K562 (cell line): ENCODE results near the gene GCGR. TPM values are rescaled to one million over a fixed set of nuclear protein-coding genes. Genes with fewer than 3 reads are reported as not detected.
A peak's percentile ranks its signal among the peaks of the same experiment; 100 is the strongest.

Source experiments
- ARID1B ChIP-seq: fragments of 450-650 bp; IDR thresholded peaks from 2 replicates; pipeline ENCODE4 v1.6.1; 2016; ENCODE audit warnings: antibody characterized with exemption, mild to moderate bottlenecking, inconsistent platforms
- CBX8 ChIP-seq: fragments of 200-600 bp; sonication (generic); IDR thresholded peaks from 2 replicates; pipeline ENCODE4 v1.6.1; 2012; ENCODE audit warnings: borderline replicate concordance, mixed run types, low read depth, mild to moderate bottlenecking, moderate library complexity, mixed read lengths, low read length, control low read depth, inconsistent platforms; ENCODE audit not compliant: poor library complexity, severe bottlenecking; ENCODE audit errors: extremely low read depth
- DNMT1 ChIP-seq: fragments of 450-650 bp; IDR thresholded peaks from 2 replicates; pipeline ENCODE4 v1.6.1; 2016; ENCODE audit warnings: antibody characterized with exemption, mild to moderate bottlenecking
- FOXP1 ChIP-seq: sonication (generic); formaldehyde crosslinking; IDR thresholded peaks from 2 replicates; pipeline ENCODE4 v1.8.0; 2022; ENCODE audit warnings: mild to moderate bottlenecking, missing genetic modification reagents
- HMGN3 ChIP-seq: IDR thresholded peaks from 2 replicates; pipeline ENCODE4 v1.6.1; 2011; ENCODE audit warnings: borderline replicate concordance, low read depth, mild to moderate bottlenecking, mixed read lengths, low read length; ENCODE audit not compliant: insufficient read length; ENCODE audit errors: extremely low read depth
- MYNN ChIP-seq, 2 experiments: sonication (generic); formaldehyde crosslinking in 1 of 2; IDR thresholded peaks; 2 replicates each; pipeline versions ENCODE4 v1.5.0 to v1.6.1; 2016 to 2020; ENCODE audit warnings: antibody characterized with exemption in 1 of 2, missing genetic modification reagents in 1 of 2
- NFE2 ChIP-seq: IDR thresholded peaks from 2 replicates; pipeline ENCODE4 v1.6.1; 2014; ENCODE audit warnings: antibody characterized with exemption, low read depth
- SRSF1 ChIP-seq: fragments of 200-400 bp; formaldehyde crosslinking; IDR thresholded peaks from 2 replicates; pipeline ENCODE4 v1.6.1; 2017; ENCODE audit warnings: mild to moderate bottlenecking, low read depth, low read length, moderate library complexity
- TAF7 ChIP-seq: fragments of 450-650 bp; IDR thresholded peaks from 2 replicates; pipeline ENCODE4 v1.6.1; 2016; ENCODE audit warnings: missing genetic modification characterization, missing compliant biosample characterization
- ZNF316 ChIP-seq: fragments of 450-650 bp; IDR thresholded peaks from 2 replicates; pipeline ENCODE4 v1.6.1; 2016
- polyA plus RNA-seq, 8 experiments: library from polyadenylated mRNA; depleted of rRNA in 4 of 8; stranded (reverse) in 5 of 8; unstranded in 3 of 8; fragments of >200 nt; fragmentation: Nextera tagmentation in 2 of 8; fragmentation: Illumina TruSeq in 1 of 8; extraction: Ambion mirVana in 2 of 8; extraction: Trizol in 1 of 8; gene quantifications; 2 replicates each; pipeline versions ENCODE4 v1.2.1 to v1.2.3, GENCODE V29; 2011 to 2014; ENCODE audit warnings: inconsistent platforms in 1 of 8, missing spikeins in 1 of 8
- total RNA-seq, 7 experiments: library from RNA; depleted of rRNA in 6 of 7; stranded (reverse); fragments of >200 nt in 6 of 7; fragmentation: Illumina TruSeq in 2 of 7; extraction: Trizol in 2 of 7; gene quantifications; 2 replicates each; pipeline versions ENCODE4 v1.2.1 to v1.2.3, GENCODE V29; 2011 to 2021; ENCODE audit warnings: low replicate concordance in 1 of 7
- TF ChIP-seq, protein P1 (sequence below): fragments of 250-450 bp; sonication (Bioruptor Pico); IDR thresholded peaks from 2 replicates; pipeline ENCODE4 v1.8.0; 2021; ENCODE audit warnings: moderate library complexity, mild to moderate bottlenecking, inconsistent platforms
- TF ChIP-seq, protein P2 (sequence below): sonication (generic); formaldehyde crosslinking; IDR thresholded peaks from 2 replicates; pipeline ENCODE4 v1.9.0; 2022; ENCODE audit warnings: mild to moderate bottlenecking, missing genetic modification reagents
- TF ChIP-seq, protein P3 (sequence below): sonication (generic); formaldehyde crosslinking; IDR thresholded peaks from 2 replicates; pipeline ENCODE4 v1.8.0; 2022; ENCODE audit warnings: missing genetic modification reagents, mild to moderate bottlenecking, moderate library complexity, borderline replicate concordance
- TF ChIP-seq, protein P4 (sequence below), 2 experiments: fragments of 450-650 bp in 1 of 2; sonication (generic) in 1 of 2; formaldehyde crosslinking in 1 of 2; IDR thresholded peaks in 1 of 2; conservative IDR thresholded peaks in 1 of 2; 2 replicates each; pipeline versions ENCODE4 v1.6.1 to v1.8.1; 2016 to 2023; ENCODE audit warnings: mild to moderate bottlenecking in 2 of 2, moderate library complexity in 2 of 2, inconsistent platforms in 1 of 2, missing genetic modification reagents in 1 of 2
- TF ChIP-seq, protein P5 (sequence below): fragments of 250-450 bp; sonication (Bioruptor Pico); IDR thresholded peaks from 2 replicates; pipeline ENCODE4 v1.9.0; 2021; ENCODE audit warnings: mild to moderate bottlenecking, inconsistent platforms

GCGR gene
- total and polyA plus RNA-seq, 9 of the 15 experiments (the other 6 are each of a cell fraction or from before 2014, with no cell fraction given), result not detected

GRCh38 chr17:81834831-81835267 is 30.9 kb downstream of the GCGR start, which contains the start of gene PPP1R27 (continued):
- TF ChIP-seq, protein P1, sequence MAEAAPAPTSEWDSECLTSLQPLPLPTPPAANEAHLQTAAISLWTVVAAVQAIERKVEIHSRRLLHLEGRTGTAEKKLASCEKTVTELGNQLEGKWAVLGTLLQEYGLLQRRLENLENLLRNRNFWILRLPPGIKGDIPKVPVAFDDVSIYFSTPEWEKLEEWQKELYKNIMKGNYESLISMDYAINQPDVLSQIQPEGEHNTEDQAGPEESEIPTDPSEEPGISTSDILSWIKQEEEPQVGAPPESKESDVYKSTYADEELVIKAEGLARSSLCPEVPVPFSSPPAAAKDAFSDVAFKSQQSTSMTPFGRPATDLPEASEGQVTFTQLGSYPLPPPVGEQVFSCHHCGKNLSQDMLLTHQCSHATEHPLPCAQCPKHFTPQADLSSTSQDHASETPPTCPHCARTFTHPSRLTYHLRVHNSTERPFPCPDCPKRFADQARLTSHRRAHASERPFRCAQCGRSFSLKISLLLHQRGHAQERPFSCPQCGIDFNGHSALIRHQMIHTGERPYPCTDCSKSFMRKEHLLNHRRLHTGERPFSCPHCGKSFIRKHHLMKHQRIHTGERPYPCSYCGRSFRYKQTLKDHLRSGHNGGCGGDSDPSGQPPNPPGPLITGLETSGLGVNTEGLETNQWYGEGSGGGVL (CRISPR knock-in tag), result no peak
- TF ChIP-seq, protein P2, sequence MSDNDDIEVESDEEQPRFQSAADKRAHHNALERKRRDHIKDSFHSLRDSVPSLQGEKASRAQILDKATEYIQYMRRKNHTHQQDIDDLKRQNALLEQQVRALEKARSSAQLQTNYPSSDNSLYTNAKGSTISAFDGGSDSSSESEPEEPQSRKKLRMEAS (CRISPR knock-in tag), result 0 out of 2 replicates have a peak, but pooled peaks have one; percentile 1
- TF ChIP-seq SRSF1 (no peak), ZNF316 (0 out of 2 replicates have a peak, but pooled peaks have one; percentile 30), NFE2 (peak; percentile 67; the same call in 1 of the 2 replicates), DNMT1 (no peak), CBX8 (no peak), TAF7 (tag) (no peak), HMGN3 (no peak), MYNN (IDR thresholded peaks at IDR 0.05) (no peak), MYNN (CRISPR knock-in tag; IDR thresholded peaks at IDR 0.05) (no peak), FOXP1 (CRISPR knock-in tag) (no peak), ARID1B (0 out of 2 replicates have a peak, but pooled peaks have one; percentile 18)
- TF ChIP-seq, protein P3, sequence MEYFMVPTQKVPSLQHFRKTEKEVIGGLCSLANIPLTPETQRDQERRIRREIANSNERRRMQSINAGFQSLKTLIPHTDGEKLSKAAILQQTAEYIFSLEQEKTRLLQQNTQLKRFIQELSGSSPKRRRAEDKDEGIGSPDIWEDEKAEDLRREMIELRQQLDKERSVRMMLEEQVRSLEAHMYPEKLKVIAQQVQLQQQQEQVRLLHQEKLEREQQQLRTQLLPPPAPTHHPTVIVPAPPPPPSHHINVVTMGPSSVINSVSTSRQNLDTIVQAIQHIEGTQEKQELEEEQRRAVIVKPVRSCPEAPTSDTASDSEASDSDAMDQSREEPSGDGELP (CRISPR knock-in tag), result peak; percentile 50; the same call in 1 of the 2 replicates
- TF ChIP-seq, protein P4, sequence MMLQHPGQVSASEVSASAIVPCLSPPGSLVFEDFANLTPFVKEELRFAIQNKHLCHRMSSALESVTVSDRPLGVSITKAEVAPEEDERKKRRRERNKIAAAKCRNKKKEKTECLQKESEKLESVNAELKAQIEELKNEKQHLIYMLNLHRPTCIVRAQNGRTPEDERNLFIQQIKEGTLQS (IDR thresholded peaks at IDR 0.05), result peak; percentile 53
- TF ChIP-seq, protein P4 (CRISPR knock-in tag; conservative IDR thresholded peaks at IDR 0.05), result no peak
- TF ChIP-seq, protein P5, sequence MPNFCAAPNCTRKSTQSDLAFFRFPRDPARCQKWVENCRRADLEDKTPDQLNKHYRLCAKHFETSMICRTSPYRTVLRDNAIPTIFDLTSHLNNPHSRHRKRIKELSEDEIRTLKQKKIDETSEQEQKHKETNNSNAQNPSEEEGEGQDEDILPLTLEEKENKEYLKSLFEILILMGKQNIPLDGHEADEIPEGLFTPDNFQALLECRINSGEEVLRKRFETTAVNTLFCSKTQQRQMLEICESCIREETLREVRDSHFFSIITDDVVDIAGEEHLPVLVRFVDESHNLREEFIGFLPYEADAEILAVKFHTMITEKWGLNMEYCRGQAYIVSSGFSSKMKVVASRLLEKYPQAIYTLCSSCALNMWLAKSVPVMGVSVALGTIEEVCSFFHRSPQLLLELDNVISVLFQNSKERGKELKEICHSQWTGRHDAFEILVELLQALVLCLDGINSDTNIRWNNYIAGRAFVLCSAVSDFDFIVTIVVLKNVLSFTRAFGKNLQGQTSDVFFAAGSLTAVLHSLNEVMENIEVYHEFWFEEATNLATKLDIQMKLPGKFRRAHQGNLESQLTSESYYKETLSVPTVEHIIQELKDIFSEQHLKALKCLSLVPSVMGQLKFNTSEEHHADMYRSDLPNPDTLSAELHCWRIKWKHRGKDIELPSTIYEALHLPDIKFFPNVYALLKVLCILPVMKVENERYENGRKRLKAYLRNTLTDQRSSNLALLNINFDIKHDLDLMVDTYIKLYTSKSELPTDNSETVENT (CRISPR knock-in tag), result no peak
